Measurements from ENCODE around the gene R3HDM2.

DNA sequence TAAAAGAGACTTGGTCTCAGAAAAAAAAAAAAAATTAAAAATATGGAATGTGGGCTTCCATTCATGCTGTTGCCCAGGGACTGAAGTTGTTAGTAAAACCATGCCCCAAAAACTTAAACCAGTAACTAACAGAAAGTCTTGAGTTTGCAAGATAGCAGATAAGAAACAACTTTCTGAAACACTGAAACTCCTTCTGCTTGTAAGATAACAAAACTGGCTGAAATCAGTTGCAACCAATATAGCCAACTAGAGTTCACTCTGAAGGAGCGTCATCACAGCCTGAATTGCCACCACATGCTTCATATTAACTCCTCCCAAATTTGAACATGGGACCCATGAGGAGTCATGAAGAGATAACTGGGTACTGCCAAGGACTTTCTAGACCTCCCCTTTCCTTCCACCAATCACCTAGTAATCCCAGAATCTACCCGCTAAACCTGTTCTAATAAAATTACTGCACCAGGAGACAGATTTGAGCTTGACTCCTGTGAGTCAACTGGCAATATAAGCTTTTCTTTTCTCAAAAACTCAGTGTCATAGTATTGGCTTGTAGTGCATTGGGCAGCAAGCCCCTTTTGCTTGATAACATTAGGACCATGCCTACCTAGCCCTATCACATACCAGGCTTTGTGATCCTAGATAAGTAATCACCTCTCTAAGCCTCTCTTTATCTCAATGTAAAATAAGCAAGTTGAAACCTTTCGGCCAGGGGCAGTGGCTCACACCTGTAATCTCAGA, 53.6 kb downstream of the R3HDM2 start:
- TF ChIP-seq, protein P1, sequence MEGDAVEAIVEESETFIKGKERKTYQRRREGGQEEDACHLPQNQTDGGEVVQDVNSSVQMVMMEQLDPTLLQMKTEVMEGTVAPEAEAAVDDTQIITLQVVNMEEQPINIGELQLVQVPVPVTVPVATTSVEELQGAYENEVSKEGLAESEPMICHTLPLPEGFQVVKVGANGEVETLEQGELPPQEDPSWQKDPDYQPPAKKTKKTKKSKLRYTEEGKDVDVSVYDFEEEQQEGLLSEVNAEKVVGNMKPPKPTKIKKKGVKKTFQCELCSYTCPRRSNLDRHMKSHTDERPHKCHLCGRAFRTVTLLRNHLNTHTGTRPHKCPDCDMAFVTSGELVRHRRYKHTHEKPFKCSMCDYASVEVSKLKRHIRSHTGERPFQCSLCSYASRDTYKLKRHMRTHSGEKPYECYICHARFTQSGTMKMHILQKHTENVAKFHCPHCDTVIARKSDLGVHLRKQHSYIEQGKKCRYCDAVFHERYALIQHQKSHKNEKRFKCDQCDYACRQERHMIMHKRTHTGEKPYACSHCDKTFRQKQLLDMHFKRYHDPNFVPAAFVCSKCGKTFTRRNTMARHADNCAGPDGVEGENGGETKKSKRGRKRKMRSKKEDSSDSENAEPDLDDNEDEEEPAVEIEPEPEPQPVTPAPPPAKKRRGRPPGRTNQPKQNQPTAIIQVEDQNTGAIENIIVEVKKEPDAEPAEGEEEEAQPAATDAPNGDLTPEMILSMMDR (IDR thresholded peaks at IDR 0.05 in 2 of 3, conservative IDR thresholded peaks at IDR 0.05 in 1 of 3; ENCODE audit: borderline replicate concordance in 1 of 3, insufficient read depth in 1 of 3, low read depth in 2 of 3, low read length in 2 of 3), result no peak
- TF ChIP-seq EZH2 (IDR thresholded peaks at IDR 0.05) (no peak), POLR2A (IDR thresholded peaks at IDR 0.05; ENCODE audit: borderline replicate concordance, extremely low read depth, insufficient read depth, insufficient read length) (no peak), FOSL1 (IDR thresholded peaks at IDR 0.05; ENCODE audit: low read depth) (no peak), ELF1 (IDR thresholded peaks at IDR 0.05; ENCODE audit: borderline replicate concordance, low read depth) (no peak), ZNF274 (IDR thresholded peaks at IDR 0.05; ENCODE audit: low read depth, low read length) (no peak), CBX3 (IDR thresholded peaks at IDR 0.05; ENCODE audit: low read depth) (no peak), POLR2AphosphoS5 (IDR thresholded peaks at IDR 0.05; ENCODE audit: low read depth, low read length) (no peak), JUND (IDR thresholded peaks at IDR 0.05) (no peak), SP1 (IDR thresholded peaks at IDR 0.05; ENCODE audit: low read depth) (no peak), EZH2phosphoT487 (IDR thresholded peaks at IDR 0.05; ENCODE audit: borderline replicate concordance) (no peak), RAD21 (IDR thresholded peaks at IDR 0.05; ENCODE audit: low read depth) (no peak)
- TF ChIP-seq, protein P2, sequence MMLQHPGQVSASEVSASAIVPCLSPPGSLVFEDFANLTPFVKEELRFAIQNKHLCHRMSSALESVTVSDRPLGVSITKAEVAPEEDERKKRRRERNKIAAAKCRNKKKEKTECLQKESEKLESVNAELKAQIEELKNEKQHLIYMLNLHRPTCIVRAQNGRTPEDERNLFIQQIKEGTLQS (IDR thresholded peaks at IDR 0.05), result no peak
- TF ChIP-seq, protein P3, sequence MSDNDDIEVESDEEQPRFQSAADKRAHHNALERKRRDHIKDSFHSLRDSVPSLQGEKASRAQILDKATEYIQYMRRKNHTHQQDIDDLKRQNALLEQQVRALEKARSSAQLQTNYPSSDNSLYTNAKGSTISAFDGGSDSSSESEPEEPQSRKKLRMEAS (IDR thresholded peaks at IDR 0.05), result no peak

All from HCT116 (cell line).